ENCODE data around the gene HAAO. TPM values are rescaled to one million over a fixed set of nuclear protein-coding genes. Genes with fewer than 3 reads are reported as not detected.

The HAAO gene
- total and polyA plus RNA-seq, 9 donors: 6.2 to 33.0 (median 26.1) TPM

- DNase-seq: no peak
- Histone ChIP-seq H3K4me1 (ENCODE audit: insufficient read depth) (peaks cover 12% of the 10 kb centered on the region), H3K9me3 (no peaks in the 10 kb centered on the region), H3K27ac (no peak overlapping the region), H3K4me3 (no peak overlapping the region), H3K36me3 (no peaks in the 10 kb centered on the region), H3K27me3 (no peaks in the 10 kb centered on the region)
- 64 to 71% (median 64%) methylated on average over 24 of the region's 24 CpGs for WGBS, 3 donors
- intact Hi-C loops (cut with DNase I): no loop called here
- TF ChIP-seq POLR2A (IDR thresholded peaks at IDR 0.05): no peak
- no peak for TF ChIP-seq EP300 (IDR thresholded peaks at IDR 0.05)
- TF ChIP-seq CTCF (IDR thresholded peaks at IDR 0.05): no peak
Measured at GRCh38 chr2:42752816-42753813, 39.3 kb downstream of the HAAO start.

- no peak overlapping the region for H3K27ac ChIP-seq
- DNase-seq: no peak
- intact Hi-C loops (cut with DNase I): no loop called here
- no peaks in the 10 kb centered on the region for H3K9me3 ChIP-seq
- no peak overlapping the region for H3K4me3 ChIP-seq
- H3K36me3 ChIP-seq: no peaks in the 10 kb centered on the region
- no peaks in the 10 kb centered on the region for H3K27me3 ChIP-seq
- H3K4me1 ChIP-seq (ENCODE audit: insufficient read depth): peaks cover 12% of the 10 kb centered on the region
- WGBS, 3 donors: 58 to 83% (median 73%) methylated on average over 2 of the region's 2 CpGs
- TF ChIP-seq EP300 (IDR thresholded peaks at IDR 0.05): no peak
- no peak for TF ChIP-seq CTCF (IDR thresholded peaks at IDR 0.05)
- no peak for TF ChIP-seq POLR2A (IDR thresholded peaks at IDR 0.05)
Measured at GRCh38 chr2:42752314-42752713, 40.1 kb downstream of the HAAO start.

- no peaks in the 10 kb centered on the region for H3K9me3 ChIP-seq
- H3K4me3 ChIP-seq: no peak overlapping the region
- intact Hi-C loops (cut with DNase I): no loop called here
- peaks cover 8% of the 10 kb centered on the region for H3K4me1 ChIP-seq (ENCODE audit: insufficient read depth)
- no peaks in the 10 kb centered on the region for H3K27me3 ChIP-seq
- H3K27ac ChIP-seq: no peak overlapping the region
- TF ChIP-seq CTCF (IDR thresholded peaks at IDR 0.05) (no peak), EP300 (IDR thresholded peaks at IDR 0.05) (no peak), POLR2A (IDR thresholded peaks at IDR 0.05) (no peak)
- WGBS, 3 donors: 93 to 98% (median 97%) methylated on average over 4 of the region's 4 CpGs
- H3K36me3 ChIP-seq: no peaks in the 10 kb centered on the region
- no peak for DNase-seq
Measured at GRCh38 chr2:42748840-42749239, 43.5 kb downstream of the HAAO start.

- no peaks in the 10 kb centered on the region for H3K27me3 ChIP-seq
- H3K4me3 ChIP-seq: no peak overlapping the region
- no peak overlapping the region for H3K27ac ChIP-seq
- no peak for DNase-seq
- 96 to 97% (median 97%) methylated on average over 3 of the region's 3 CpGs for WGBS, 3 donors
- H3K36me3 ChIP-seq: no peaks in the 10 kb centered on the region
- no peaks in the 10 kb centered on the region for H3K4me1 ChIP-seq (ENCODE audit: insufficient read depth)
- intact Hi-C loops (cut with DNase I): no loop called here
- no peaks in the 10 kb centered on the region for H3K9me3 ChIP-seq
- TF ChIP-seq CTCF (IDR thresholded peaks at IDR 0.05): no peak
- TF ChIP-seq EP300 (IDR thresholded peaks at IDR 0.05): no peak
- TF ChIP-seq POLR2A (IDR thresholded peaks at IDR 0.05): no peak
Measured at GRCh38 chr2:42747422-42747821, 45.0 kb downstream of the HAAO start.

Measured in ovary (tissue), 9 donors.